HS-27A (cell line): ENCODE measurements around the gene RNASET2.

Experiments used
- DNase-seq: peaks from one replicate; pipeline ENCODE4 v3.0.0-alpha.2; 2012; ENCODE audit warnings: low read depth, missing footprints

RNASET2 gene

GRCh38 chr6:166946125-166946524 is 10.2 kb downstream of the RNASET2 start:
- DNase-seq, result no peak

- DNase-seq, result no peak
These were observed 11.6 kb downstream of the RNASET2 start for GRCh38 chr6:166944666-166945256.

DNA sequence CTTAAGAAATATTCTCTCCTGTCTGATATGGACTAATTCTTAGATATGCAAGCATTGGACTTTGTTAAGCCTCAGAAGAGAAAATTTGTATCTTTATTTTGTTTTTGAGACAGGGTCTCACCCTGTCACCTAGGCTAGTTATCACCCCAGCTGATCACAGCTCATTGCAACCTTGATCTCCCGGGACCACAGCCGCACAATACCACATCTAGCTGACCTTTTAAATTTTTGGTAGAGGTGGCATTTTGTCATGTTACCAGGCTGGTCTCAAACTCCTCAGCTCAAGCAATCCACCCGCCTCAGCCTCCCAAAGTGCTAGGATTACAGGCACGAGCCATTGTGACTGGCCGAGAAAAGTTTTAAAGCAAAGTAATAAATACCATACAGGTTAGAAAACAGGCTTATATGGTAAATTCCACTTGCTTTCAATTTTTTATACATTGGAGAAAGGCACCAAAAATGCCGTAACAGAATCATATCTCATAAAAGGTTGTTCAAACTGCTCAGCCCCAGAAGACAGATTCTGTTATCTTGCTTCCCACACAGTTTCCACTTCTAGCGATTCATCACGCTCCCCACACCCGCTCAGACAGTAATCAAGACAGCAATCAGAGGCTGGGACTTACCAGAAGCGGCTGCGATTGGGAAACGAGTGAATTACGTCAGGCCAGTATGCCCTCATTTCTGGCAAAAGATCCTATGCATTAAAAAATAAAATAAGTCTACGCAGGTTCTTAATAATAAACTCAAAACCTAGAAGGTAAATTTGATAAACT is 13.8 kb downstream of the RNASET2 start:
- no peak for DNase-seq

DNA sequence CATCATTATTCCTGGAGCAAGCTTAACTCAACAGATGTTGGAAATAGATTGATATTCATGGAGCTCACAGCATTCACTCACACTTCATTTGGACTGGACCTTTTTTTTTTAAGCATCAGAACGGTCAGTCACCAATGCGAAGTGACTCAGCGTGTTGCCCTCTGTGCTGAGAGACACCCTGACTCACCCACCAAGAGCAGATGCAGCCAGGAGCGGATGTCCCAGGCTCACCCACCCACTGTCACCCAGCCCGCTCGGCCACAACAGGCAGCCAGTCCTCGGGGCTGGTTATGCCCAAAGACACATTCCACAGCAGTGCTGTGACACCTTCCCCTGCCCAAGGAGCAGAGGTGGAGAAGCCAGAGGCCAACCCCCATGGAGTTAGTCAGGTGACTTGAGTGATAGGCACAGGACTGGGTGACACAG is 15.7 kb downstream of the RNASET2 start:
- DNase-seq, result no peak

GRCh38 chr6:166939894-166940293 is 16.5 kb downstream of the RNASET2 start:
- DNase-seq, result no peak

- DNase-seq, result no peak
These were observed 17.0 kb downstream of the RNASET2 start for GRCh38 chr6:166939345-166939744.

DNA sequence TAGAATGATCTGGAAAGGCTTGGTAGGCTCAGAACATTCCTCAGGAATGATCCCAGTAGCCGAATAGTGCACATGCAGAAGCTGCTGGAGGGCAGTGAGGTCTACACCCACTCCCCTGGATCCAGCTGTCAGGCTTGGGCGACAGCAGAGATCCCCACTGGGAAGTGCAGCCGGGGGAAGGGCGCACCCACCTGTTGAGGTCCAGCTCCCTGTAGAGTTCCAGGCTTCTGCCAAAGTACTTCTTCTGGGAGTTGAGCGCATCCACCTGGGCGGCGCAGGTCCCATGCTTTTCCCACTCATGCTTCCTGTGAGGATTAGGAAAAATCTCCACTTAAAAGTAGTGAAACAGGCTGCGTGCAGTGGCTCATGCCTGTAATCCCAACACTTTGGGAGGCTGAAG is 17.6 kb downstream of the RNASET2 start:
- no peak for DNase-seq

DNA sequence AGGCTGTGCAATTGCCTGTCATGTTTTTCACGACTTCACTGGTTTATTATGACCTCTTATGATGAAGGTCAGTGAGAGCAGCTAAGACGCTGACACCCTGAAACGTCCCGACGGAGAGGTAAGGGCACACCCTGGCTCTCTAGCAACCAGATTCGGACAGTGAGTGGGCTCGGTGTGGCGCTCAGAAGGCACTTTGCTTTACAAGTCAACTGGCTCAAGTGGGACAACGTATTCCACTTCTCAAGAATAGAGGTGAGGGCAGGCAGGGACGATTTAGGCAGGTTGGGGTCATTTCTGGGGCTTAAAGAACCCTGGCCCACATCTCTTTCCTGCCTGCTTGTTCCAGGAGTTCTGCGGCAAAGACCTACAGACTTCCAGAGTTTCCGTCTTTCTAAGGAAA is 18.2 kb downstream of the RNASET2 start:
- DNase-seq, result no peak

DNA sequence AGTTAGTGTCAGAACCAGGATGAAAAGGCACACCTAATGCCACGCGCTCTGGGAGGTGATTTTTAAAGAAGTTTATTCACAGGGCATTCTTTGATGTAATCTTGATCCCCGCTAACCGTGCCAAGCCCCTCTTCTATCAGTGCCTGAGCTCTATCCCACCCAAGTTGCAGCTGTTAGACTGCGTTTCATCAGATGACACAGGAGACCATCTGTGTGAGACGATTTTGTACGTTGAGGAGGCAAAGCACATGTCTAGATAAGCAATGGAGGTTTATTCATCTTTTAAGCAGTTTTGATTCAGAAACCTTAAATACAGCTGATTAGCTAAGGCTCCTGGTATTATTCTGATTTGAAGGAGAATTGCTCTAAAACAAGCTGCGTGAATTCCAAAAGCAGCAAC is 18.6 kb downstream of the RNASET2 start:
- DNase-seq, result no peak

DNA sequence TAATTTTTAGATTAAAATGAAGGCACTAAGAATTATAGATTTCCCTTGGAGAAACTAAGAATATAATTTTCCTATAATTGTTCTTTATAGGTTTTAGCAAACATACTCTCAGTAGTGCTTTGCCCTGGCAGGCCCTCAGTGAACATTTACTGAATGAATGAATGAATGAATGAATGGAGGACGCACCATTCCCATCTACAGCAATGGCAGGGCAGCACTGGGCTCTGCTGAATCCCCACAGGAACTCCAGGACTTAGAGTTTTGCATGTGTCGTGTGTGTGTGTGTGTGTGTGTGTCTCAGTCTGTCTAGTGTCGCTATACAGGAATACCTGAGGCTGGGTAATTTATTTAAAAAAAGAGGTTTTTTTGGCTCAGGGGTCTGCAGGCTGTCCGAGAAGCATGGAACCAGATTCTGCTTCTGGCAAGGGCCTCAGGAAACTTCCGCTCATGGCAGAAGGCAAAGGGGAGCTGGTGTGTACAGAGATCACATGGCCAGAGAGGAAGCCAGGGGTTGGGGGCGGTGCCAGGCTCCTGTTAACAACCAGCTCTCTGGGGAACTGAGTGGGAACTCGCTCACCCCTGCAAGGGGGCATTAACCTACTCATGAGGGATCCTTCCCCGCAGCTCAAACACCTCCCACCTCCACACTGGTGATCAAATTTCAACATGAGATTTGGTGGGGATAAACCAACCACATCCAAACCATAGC is 20.1 kb downstream of the RNASET2 start:
- no peak for DNase-seq

DNA sequence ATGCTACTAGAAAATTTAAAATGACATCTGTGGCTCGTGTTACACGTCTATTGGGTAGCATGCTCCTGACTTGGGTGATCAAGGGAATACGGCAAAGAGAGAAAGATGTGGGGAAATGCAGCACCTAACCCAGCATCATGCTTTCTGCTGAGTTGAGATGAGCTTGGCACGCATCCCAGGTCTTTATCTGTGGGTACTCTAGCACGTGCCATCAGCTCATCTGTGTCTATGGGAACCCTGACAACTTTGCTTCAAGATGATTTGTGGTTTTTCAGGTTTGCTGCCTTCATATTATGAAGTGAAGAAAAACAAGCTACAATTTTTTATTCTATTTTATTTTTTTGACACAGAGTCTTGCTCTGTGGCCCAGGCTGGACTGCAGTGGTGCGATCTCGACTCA is 21.0 kb downstream of the RNASET2 start:
- DNase-seq, result no peak

- no peak for DNase-seq
These were observed 22.2 kb downstream of the RNASET2 start for GRCh38 chr6:166934174-166934573.

- DNase-seq, result no peak
These were observed 23.0 kb downstream of the RNASET2 start for GRCh38 chr6:166933396-166933795.

DNA sequence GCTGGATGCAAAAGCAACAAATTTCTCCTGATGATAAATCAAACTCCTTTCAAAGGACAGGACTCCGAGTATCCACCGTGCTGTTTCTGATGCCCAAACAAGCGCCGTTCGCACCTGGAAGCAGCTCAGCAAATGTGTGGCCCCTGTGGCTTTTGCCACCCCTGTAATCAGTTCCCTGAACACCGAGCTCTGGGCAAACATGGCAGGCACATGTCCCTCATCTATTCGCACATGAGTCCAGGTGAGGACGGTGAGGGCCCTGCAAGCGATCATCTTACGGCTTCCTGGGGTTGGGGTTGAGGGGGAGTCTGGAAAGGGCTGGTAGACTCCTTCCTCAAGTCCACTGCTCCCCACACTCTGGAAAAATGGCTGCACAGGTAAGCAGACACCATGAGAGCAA is 23.7 kb downstream of the RNASET2 start:
- DNase-seq, result no peak

- DNase-seq, result no peak
These were observed 24.2 kb downstream of the RNASET2 start for GRCh38 chr6:166932116-166932515.

GRCh38 chr6:166931426-166931970 is 24.9 kb downstream of the RNASET2 start:
- DNase-seq, result no peak

GRCh38 chr6:166930354-166930891 is 25.9 kb downstream of the RNASET2 start:
- DNase-seq, result no peak

DNA sequence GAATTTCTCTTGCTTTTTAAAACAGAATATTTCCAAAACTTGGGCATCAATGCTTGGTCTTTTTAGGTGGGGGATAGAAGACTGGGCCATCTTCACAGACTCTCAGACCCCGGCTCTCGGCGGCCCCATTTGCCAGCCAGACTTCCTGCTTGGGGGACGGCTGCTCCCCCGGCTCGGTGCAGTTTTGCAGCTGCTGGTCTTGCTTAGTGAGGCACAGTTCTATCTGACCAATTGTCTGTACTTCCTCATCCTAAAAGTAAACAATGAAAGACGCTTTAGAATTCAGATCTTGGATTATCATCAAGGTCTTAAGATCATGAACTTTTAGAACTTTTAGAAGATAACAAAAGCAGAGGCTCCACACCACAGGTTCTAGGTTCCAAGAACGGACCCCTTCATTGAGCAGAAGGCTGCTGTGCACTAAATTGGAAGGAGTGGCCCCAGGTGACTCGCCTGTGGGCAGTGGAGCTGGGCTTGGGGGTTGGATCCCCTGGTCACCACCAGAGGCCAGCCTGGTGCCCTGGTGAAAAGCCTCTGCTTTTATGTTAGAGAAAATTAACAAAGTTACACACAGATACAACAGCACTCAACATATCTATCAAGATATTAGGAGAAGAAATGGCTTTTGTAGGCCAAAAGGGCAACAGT is 26.7 kb downstream of the RNASET2 start:
- DNase-seq, result no peak

- DNase-seq, result no peak
These were observed 27.5 kb downstream of the RNASET2 start for GRCh38 chr6:166928644-166929541.

DNA sequence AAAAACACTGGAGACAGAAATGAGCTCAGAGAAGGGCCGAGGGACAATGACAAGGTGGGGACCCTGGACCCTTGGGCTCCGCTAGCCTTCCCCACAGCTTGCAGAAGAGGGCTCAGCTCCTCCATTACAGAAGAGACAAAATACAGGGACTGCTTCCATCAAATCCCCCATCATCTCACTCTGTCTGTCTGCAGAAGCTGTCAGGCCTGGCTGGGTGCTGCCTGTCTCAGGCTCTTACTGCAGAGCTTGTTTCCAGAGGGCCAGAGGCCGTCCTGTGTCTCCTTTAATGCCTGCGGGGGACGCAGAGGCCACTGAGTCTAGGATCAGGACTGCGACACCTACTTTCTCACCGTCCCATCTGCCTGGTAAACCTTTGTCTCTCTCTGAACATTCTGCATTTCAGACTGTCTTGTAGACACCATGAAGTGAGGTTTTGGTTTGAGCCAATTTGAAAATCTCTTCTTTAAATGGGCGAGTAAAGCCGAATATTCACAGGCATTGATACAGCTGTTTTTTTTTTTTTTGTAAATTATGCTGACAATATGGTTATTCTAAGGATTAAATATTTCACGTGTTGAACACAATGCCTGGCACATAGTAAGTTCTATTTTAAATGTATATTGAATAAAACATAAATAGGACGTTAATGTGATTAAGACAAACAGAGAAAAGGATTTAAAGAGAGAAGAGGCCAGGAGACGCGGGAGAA is 28.3 kb downstream of the RNASET2 start:
- no peak for DNase-seq
